GM19372 (cell line): ENCODE data around the gene FGF18.

Source experiments
- ATAC-seq: cut with Tn5 transposase; IDR thresholded peaks from one replicate; pipeline ENCODE4 v1.9.1; 2021; ENCODE audit warnings: mild to moderate bottlenecking, low read depth, moderate library complexity; ENCODE audit not compliant: unreplicated experiment

FGF18 gene

DNA sequence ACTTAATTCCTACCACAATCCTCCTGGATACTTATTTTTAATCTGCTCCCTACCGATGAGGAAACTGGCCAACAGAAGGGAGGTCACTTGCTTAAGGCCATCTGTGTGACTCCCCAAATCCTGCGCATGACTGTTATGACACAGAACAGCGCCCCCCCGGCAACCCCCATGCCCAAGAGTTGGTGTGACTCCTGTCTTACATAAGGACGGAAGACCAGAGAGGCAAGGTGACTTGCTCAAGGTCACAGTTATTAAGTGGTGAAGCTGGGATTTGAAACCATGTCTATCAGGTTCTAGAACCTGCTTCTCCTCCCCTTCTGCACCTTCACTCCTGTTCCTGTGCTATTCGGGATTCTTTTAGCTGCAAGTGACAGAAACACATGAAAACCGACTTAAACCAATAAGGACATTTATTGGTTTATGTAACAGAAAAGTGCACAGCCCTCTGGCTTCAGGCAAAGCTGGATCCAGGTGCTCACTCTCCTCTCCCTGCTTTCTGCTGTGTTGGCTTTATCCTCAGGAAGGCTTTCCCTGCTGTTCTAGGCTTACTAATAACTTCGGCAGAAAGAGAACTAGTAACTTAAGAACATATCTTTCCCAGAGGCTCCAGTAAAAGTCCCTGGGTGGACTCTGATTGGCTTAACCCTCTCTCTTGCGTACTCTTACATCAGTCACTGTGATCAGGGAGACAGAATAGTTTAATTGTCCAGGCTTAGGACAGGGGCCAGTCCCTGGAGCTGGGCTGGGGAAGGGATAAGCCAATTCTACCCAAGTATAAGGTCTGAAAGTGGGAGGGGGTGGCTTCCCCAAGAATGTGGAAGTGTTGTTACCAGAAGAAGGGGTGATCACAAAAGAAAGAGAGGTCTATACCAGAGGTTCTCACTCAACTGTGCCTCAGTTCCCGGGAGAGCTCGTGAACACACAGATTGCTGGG is 43.7 kb downstream of the FGF18 start:
- no peak for ATAC-seq

DNA sequence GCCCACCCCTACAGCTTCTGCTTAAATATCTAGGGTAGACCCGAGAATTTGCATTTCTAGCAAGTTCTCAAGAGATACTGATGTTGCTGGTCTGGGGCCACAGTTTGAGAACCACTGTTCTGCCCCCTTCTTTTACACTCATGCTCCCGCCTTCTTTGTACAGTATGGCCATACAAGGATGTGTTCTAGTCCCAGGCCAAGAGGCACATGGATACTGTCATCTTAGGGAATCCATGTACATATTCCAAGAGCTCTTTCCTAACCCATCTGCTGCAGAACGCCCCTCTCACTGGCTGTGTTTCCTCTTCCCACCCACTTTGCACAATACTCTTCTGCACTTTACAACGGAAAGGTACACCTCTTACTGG is 44.4 kb downstream of the FGF18 start:
- ATAC-seq: no peak

DNA sequence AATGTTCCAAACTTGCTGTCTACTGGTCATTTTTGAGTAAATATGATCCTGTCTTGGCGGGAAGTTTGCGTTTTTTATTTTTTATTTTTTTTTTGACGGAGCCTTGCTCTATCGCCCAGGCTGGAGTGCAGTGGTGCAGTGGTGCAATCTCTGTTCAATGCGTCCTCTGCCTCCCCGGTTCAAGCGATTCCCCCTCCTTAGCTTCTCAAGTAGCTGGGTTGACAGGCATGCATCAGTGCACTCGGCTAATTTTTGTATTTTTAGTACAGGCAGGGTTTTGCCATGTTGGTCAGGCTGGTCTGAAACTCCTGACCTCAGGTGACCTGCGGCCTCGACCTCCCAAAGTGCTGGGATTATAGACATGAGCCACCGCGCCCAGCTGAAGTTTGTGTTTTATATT is 45.4 kb downstream of the FGF18 start:
- no peak for ATAC-seq

DNA sequence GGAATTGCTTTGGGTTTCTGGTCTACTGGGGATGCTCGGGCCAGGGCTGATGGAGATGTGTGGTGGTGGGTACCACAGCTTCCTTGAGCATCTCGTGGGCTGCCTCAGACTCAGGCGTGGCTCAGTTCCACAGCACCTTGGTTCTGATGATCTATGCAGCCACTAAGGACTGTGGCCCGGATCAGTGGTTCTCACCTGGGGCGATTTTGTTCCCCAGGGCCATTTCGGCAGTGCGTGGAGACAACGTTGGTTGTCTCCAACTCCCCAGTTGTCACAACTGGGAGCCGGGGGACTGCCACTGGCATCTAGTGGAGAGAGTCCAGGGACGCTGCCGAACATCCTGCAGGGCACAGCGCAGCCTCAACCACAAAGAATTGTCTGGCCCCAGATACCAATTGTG is 47.7 kb downstream of the FGF18 start:
- ATAC-seq: no peak

DNA sequence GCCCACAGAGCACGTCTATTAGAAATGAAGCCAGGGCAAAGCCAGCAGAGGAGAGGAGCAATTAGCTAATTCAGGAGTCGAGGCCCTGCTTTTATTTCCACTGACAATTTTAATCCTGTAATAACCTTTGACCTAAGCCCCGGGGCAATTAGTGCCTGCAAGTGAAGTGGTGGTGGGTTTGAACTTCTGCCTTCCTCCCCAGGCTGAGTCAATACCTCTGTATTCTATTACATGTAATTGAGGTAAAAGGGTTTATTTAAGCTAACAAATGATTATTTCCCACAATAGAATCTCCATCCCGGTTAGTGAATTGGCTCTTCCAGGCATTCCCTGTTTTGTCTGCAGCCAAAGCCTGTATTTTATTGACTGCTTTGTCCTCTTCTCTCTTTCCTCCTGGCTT is 49.9 kb downstream of the FGF18 start:
- no peak for ATAC-seq

DNA sequence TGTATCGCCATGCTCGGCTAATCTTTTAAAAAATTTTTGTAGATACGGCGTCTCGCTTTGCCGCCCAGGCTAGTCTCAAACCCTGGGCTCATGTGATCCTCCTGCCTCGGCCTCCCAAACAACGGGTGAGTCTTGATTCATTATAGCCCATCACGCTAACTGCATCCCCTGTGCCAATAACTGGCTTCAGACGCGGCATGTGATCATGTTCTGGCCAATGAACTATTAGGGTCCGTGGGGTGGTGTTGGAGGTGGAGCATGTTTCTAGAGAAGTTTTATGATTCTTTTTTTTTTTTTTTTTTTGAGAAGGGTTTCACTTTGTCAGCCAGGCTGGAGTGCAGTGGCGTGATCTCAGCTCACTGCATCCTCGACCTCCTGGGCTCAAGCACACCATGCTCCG is 51.0 kb downstream of the FGF18 start:
- no peak for ATAC-seq

DNA sequence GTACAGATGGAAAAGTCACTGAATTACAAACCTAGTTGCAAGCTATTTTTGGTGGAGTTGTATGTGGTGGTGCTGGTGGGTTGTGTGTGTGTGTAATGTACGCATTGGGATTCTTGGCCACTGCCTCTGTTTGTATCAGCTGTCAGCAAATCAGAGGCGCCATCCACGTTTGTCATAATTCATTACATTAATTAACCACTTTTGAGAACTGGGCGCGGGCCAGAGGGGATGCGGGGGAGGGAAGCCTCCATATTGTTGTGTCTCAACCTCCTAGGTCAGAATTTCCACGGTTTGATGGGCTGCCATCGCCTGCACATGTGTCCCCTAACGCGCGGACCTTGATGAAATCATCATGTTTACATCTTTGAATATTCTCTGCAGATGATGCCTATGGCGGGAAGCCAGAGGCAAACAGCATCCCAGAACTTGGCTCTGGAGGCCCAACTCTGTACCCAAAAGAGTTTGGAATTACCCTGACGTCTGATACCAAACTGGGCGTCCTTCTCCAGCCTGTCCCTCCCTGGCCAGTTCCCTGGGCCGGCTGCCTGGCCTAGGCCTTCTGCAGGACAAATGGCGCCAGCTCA is 54.9 kb downstream of the FGF18 start:
- no peak for ATAC-seq

DNA sequence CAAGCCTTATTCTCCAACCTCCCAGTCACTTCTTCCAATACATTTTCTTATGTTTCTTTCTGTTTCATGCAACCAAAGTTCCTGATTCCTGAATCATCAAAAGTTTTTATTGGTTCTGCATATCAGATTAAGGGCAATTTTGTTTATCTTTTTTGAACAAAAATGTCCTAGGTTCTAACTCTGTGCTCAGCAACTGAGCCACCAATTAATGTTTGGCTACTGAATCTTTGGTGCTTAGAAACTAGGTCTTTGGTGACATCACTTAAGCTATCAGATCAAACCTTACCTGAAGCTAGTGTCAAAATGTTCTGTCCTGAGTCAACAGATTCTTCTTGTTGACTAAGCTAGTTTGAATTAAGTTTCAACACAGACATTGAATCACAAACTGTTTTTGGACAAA is 56.1 kb downstream of the FGF18 start:
- no peak for ATAC-seq

DNA sequence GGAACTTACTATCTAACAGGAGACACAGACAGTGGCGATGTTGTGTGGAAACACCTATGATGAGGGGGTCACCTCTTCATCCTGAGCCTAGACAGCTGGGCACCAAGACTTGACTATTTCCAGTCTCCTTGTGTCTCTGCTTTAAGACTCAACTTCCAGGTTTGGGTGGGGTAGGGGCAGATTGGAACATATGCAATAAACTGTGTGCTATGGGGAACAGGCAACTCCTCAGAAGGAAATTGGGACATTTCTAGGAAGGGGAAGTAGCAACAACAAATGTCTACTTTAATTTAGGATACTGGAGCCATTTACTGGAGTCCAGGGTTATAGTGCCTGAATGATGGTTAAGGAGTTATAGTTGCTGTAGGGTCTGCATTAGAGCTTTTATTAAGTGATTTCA is 57.3 kb downstream of the FGF18 start:
- ATAC-seq: no peak

DNA sequence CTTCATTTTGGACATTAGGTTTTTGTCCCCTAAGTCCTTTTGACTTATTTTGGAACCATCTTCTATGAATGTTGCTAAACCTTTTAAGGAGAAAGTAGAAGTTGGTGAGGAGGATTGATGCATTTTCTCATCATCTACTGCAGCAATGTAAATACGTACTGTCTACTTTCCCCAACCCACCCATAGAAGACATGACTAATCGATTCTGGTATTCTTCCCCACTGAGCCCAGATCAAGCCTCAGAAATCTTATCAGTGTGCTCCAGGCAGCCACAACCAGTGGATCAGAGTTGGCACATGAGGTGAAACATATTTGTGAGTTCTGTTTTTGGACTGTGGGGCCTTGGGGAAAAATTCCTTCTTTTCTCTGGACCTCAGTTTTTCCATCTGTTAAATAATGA is 57.7 kb downstream of the FGF18 start:
- ATAC-seq: no peak

DNA sequence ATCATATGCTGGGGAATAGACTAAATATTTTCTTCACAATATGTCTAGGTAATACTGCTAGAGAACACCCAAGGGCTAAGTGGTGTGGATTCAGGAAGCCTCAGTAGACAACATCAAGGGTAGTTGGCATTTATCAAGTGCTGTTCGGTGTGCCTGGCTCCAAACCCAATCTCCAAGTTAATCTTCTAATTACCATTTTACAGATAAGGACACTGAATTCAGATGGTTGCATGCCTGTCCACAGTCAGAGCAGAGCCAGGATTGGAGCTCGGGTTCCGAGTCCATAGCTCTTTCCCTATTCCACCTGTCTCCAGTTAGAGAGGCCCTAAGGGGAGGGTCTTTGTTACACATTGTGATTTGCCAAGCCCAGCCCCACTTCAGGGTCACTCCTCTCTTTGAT is 58.2 kb downstream of the FGF18 start:
- no peak for ATAC-seq

DNA sequence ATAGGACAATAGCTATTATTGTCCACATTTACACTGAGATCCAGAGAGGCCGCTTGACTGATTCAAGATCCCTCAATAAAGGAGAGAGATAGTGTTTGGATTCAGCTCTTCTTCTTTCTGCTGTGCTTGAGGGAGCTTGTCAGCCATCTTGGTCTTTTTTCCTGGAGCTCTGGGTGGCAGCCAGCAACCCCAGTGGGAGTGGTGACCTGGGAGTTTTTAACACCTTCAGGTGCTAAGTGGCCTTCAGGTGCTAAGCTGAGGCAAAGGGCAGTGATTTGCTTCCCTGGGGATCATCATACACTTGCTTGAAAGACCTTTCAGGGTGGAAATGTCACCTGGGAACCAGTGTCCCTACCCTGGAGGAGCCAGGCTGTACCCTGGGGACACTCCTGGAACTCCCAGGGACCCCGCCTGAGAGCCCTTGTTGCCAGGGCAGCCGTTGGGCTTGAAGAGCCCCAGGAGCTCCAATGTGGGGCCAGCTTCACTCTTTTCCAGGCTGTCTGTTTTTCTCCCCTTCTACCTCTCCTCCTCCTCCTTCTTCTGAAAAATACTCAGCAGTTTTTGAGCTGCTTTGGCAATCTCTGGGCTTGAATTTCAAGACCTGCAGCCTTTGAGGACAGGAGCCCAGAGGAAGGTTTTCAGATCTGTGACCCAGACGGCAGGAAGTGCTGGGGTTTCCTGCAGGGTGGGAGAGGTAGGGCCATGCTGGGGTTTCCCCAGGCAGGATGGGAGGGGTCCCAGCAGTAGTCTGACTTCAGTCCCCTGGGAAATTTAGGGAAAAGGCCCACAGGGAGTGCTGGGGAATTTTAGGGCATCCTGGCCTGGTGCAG is 59.7 kb downstream of the FGF18 start:
- no peak for ATAC-seq

DNA sequence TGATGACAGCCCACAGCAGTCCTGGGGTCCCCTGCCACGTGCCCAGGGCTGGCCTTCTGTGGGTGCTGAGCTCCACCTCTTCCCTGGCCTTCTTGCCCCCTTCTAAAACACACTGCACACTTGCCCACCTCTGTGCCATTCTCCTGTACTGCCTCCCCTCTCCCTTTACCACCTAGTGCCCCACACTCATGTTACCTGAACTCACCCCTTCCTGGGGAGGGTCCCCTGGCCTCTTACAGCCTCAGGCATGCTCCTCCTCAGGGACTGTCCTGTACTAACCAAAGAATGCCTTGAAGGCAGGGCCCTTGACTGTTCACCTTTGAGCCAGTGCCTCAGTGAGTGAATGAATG is 60.3 kb downstream of the FGF18 start:
- ATAC-seq: no peak

DNA sequence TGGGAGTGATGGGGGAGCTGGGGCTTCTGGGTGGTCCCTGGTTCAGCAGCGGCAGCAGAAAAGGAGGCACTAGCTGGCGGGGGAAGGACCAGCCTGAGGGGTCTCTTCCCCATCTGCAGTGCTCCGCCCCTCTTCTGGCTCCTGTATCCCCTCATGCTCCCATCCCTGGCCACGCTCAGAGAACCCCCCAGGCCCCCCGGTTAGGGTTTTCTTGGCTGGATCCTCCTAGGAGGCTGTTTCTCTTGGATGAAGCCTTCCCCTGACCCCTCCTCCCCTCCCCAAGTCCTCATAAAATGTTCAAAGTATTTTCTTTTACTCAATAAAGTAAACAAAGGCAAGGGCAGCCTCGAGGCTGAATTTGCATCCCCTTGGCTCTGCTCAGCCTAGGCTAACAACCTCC is 60.8 kb downstream of the FGF18 start:
- ATAC-seq: no peak

DNA sequence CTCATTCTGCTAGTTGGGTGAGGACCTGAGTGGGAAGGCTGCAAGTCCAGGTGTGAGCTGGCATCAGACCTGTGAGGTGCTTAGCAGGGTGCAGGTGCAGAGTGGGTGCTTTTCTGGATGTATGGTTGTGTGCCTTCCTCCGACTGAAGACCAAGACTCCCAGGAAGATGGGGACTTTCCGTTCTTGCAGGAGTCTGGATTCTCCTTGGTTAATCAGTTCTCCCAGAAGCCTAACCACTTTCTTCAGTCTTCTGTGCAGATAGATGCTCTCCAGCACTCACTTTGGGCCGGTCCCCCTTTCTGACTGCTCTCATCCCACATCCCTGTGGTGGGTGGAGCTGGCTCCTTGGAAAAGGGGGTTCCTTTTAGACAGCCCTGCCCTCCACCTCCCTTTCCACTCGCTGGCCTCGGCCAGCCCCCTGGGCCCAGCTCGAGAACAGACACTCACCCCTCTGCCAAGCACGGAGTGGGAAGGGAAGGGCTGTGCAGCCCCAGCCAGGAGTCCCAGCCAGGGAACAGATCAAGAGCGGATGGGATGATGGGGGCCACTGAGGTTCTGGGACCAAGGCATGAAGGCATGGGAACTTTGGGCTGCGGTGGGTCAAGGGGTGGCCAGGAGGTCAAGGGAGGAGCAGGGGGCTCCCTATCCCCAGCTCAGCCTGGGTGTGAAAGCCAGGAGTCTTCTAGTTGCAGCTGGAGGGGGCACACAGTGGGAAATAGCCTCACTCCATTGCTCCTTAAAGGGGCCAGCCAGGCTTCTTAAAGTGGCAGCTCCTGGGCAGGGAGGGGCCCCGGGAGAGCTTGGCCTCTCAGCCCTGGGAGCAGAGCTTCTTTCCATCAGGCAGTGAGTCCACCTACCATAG is 62.4 kb downstream of the FGF18 start:
- no peak for ATAC-seq

DNA sequence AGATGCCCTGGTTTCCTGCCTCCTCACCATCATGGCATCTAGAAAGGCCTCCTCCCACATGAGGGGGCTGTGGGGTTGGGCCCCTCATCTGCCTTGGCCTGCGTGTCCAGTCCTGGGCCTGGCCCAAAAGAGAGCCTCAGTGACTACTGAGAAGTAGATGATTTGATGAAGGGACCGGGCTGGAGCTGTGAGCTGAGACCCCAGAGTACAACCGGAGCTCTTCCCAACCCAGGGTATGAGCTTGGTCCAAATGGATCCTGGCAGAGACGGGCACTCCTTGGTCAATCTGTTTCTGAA is 62.9 kb downstream of the FGF18 start:
- no peak for ATAC-seq

DNA sequence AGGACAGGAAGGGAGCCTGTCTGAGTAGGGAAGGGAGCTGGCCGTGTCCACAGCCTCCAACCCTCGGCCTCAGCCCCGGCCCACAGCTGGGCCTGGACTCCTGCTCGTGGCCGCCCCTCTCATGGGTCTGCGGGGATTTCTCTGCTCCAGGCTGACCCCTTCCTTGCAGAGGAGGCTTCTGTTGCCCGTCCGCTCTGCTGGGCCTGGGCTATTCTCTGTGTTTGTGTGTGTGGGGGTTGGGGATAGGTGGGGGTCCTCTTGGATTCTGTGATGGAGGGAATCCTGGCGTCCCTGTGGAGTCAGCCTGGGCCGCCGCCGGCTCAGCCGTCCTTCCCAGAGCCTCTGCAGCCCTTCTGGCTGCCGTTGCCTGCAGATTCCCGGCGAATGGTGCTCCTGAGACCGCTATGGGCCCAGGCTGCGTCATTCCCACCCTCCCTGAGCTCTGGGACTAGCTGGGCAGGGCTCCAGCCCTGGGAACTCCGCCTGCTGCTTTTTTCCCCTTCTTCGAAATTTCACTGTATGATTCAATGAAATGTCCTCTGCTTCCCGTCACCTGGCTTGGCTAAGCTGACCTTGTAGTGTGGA is 64.2 kb downstream of the FGF18 start:
- ATAC-seq: no peak

DNA sequence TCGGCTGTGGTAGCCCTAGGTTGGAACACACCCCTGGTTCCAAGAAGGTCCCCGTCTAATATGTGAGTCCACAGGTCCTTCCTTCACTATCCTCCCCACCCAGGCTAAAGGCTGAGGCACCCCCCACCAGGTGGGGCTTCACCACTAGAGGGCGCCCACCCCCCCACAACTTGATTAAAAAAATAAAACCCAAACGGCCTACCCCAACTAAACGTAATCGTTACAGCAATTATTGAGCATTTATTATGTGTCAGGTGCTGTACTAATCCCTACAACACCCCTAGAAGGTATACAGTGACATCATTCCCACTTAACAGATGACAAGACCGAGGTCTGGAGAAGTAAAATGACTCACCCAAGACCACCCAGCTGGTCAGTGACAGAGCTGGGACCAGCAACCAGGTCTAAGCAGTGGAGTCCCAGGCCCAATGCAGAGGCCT is 65.0 kb downstream of the FGF18 start:
- ATAC-seq: no peak

DNA sequence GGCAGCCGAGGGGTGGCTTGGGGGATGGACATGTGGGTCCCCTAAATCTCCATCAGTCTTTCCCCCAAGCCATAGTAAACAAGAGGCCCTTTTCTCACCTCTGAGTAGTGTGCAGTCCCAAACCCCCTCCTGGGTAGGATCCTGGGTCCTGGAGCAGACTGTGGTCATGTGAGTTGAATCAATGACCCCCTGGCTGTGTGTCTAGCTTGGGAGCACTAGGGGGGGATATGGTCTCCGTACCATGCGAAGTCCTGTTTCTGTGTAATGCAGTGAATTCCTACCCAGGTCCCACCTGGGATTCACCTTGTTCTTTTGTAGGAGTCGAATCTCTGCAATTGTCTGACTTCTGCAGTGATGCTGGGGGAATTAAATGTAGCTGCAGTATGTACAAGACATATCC is 66.2 kb downstream of the FGF18 start:
- ATAC-seq: no peak

DNA sequence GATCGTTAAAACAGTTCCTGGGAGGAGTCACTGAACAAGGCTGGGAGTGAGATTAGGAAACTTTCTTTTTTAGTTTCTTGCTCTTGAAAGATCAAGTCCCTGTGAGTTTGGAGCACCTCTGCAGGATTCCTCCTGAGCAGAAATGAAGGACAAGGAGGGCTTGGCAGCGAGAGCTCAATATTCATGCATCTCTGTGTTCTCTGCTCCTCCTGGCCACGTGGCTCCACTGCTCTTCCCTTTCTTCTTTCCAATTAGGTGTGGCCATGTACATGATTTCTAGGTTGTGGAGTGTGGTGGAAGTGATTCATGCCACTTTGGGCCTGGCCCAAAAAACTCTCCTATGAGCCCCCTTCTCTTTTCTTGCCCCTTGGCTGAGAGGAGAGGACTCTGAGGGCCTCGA is 67.2 kb downstream of the FGF18 start:
- ATAC-seq: no peak
